ENCODE data around the gene SCNM1.

Gene SCNM1, protein sequence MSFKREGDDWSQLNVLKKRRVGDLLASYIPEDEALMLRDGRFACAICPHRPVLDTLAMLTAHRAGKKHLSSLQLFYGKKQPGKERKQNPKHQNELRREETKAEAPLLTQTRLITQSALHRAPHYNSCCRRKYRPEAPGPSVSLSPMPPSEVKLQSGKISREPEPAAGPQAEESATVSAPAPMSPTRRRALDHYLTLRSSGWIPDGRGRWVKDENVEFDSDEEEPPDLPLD

DNA sequence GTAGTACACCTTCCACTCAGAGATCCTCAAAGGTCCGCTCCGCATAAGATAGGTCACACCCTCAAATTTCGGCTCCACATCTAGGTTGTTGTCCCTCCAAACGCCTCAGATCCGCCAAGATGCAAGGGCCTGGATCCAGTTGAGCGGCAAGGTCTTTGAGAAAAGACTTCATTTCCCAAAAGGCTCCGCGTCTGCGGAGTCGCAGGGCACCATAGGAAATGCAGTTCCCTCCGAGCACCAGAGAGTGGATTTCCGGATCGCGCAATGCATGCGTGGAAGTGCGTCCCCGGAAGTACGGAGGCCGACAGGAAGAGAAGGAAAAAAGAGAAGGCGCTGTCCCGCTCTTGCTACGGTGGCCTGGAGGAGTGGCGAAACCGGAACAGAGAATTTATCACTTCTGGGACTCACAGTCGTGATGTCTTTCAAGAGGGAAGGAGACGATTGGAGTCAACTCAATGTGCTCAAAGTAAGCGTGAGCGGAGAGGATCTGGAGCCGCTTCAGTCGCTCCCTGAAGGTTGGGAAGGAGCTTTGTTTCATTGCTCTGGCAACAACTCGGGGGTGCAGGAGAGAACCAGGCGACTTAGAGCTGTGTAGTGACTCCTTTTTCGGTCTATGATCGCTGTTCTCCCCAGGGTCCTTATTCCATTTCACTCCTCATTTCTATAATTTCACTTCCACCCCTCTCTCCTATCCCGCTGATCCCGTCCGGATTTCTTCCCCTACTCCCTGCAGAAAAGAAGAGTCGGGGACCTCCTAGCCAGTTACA, at the start of gene SCNM1, which contains the start of gene LYSMD1:
TSS of gene SCNM1 (plus strand) at position 407 of the 767 bp plus-strand sequence. CDS start at position 416, 9 bp downstream.
TSS of gene LYSMD1 (minus strand) at position 165 of the 767 bp plus-strand sequence. CDS start 644 bp downstream, outside the sequence.
- peak; percentile 97 for DNase-seq

DNA sequence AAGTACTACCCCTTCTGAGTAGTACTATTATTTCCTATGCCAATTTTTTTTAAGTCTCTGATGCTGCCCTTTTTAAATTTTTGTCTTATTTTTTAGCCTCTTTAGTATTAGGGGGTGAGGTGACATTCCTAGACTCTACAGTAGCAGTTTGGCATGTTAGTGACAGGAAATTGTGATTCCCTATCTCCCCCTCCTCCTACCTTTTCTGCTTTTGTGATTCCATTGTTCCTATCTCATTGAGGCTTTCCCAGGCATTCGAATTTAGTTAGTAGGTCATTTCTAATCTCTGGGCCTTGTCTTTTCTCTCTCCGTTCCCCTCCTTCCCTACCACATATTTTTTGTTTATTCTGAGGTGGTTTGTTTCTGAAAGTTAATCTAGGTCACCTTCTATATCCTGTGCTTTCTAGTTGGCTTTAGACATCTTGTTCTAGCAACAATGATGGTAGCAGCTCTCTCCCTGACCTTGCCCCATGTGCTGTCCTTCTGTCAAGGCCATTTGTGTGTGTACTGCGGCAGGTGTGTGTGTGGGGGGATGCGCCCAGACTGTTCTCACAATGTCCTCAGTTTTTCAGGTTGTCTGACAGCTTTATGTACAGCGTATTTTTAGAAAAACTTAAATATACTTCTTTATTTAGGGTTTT, 41.1 kb upstream of the SCNM1 start:
- DNase-seq = no peak

DNA sequence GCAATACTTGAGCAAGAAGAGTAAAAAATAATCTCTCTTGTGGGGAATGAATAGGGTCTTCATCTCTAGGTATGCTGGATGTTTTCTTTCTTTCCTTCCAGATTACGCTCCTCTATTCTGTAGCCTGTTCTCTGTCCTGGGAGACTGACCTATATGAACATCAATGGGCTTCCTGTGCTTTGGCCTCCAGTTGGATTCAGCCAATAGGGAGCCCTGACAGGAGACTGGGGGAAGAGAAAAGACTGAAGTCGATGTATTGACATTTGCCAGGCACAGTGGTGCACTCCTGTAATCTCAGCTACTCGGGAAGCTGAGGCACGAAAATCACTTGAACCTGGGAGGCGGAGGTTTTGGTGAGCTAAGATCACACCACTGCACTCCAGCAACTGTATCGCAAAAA, 37.1 kb upstream of the SCNM1 start:
- DNase-seq = no peak

DNA sequence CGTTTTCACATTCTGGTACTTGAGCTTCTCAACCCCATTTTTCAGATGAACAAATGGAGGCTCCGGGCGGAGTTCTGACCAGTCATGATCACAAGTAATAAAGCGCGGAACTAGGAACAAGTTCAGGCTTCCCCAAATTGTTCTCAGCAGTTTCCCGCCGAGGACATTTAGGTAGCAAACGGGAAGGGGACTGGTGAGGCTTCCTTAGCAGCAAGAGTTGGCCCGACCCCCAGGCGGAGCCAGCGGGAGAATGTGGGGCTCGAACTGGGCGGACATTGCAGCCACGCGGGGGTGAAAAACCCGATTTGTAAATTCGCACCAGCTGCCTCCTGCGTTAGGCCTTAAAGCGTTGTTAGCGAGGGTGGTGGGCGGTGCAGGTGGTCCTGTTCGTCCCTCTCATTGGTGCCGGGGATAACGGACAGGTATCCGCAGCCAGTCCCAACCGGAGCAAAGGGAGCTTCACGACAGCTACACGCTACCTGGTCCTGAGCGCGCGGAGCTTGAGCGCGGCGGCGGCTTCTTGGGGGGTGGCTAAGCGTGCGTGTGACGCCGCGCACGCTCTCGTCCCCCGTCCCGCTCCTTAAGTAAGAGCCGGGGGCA, 34.9 kb upstream of the SCNM1 start:
- DNase-seq = peak; percentile 93

DNA sequence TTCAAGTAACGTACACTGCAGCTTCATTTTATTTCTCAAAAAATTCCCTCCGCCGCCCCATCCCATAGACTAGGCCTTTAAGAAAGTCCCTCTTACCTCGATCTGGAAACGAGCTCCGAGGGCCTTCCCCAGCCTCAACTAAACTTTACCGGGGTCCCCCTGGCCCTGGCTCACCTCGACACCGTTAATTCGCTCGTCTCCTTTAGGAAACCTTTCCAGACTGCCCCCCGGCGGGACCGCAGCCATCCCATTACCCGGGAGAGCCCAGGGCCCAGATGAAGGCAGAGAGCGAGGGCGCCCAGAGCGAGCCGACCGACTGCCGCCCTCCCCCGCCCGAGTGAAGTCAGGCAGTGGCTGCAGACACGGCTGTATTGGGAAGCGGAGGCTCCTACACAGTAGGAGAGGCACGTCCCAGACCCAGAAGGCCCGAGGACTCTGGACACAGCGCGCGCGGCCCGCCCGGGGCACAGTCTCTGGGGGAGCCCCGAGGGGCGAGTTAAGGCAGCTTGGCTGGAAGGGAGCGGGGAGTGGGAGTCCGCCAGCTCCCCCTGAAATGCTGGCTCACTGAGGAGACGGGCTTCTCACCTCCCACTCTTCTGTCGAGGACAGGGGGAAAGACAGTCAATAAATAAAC, 34.1 kb upstream of the SCNM1 start:
- no peak for DNase-seq

DNA sequence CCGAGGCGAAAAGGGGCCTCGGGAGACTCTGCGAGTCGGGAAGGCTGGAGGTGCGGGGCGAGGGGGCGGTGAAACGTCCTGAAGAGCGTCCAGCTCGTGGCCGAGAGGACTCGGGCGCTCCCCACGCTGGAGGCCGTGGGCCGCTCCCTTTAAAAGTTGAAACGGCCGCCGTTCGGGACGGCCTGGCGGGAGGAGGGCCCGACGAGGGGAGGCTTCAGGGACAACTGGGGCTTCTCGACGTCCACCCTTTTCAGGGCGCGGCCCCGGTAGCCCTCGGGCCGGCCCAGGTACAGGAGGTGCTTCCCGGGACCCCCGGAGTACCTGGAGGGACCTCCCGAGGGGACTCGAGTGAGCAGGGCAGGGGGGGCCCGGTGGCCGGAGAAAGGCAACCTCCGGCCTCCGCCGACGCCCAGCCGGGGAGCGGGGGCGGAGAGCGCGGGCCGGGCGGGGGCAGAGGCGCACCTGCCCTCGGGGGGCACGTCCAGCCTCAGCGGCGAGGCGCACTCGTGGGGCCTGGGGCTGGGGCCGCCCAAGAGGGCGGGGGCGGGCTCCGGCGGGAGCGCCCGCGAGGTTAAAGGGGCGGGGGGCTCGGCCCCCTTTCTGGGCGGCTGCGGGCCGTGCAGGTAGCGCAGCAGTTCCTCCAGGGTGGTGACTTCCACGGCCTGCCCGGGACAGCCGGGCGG, 33.5 kb upstream of the SCNM1 start:
- DNase-seq = no peak

DNA sequence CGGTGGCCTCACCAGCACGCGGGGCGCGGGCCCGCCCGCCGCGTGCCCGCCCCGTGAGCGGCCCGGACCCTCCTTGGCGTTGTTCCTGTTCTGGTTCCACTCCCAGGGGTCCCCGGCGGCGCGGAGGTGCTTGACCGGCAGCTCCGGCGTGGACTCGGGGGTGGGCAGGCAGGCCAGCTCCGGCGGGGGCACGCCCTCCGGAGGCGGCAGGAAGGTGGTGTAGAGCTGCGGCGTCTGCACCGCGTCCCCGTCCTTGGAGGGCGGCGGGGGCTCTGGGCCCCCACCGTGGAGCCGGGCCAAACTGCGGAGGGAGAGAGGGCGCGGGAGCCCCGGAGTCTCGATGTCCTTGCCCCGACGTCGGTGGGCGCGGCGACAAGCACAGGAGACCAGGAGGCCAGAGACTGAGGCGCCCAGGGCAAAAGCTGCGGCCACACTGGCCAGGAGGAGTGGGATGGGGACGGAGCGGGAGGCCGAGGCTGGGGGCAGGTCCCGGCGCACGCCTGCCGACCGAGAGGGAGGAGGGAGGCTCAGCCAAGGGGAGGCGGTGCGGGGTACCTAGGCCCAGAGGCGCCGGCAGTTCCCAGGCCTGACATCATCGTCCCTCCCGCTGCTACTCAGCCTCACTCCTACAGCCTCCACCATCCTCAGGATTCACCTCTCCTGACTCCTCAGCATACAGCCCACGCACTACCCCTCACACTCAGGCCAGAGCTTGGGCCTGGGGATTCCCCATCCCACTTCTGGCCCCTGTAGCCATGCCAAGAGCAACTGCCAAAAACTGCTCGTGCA, 32.7 kb upstream of the SCNM1 start:
- no peak for DNase-seq

DNA sequence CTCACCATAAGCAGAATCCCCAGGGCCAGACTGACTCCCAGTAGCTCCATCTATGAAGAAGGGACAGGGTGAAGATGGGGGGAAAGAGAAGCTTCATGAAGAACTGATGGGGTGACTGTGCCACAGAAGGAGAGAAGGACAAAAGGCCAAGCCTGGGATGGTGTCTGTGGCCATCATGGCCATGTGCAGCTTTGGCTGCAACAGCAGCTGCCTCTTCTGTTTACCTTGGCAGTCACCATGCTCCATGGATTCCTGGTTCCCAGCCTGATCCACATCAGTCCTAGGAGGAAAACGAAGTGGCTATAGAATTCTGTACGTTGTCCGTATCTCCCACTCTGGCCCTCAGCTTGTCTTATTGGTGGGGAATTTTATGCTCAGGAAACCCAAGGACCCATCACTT, 31.5 kb upstream of the SCNM1 start:
- peak; percentile 34 for DNase-seq

DNA sequence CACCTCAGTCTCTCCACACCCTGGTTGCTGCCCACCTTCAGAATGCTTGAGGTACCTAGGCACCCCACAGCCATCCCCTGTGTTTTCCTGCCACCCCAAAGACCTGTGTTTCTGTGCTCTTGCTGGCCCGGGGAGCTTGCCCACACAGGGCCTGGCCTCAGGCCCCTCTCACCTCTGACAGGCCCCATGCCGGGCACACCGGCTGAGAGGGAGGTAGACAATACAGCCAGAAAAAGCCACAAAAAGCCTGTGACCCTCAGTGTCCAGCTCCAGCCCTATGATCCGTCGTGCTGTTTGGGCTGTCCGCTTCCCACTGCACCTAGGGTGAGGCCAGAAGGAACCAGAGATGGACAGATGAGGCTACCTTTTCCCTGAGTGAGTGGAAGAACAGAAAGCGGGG, 31.0 kb upstream of the SCNM1 start:
- DNase-seq = no peak

DNA sequence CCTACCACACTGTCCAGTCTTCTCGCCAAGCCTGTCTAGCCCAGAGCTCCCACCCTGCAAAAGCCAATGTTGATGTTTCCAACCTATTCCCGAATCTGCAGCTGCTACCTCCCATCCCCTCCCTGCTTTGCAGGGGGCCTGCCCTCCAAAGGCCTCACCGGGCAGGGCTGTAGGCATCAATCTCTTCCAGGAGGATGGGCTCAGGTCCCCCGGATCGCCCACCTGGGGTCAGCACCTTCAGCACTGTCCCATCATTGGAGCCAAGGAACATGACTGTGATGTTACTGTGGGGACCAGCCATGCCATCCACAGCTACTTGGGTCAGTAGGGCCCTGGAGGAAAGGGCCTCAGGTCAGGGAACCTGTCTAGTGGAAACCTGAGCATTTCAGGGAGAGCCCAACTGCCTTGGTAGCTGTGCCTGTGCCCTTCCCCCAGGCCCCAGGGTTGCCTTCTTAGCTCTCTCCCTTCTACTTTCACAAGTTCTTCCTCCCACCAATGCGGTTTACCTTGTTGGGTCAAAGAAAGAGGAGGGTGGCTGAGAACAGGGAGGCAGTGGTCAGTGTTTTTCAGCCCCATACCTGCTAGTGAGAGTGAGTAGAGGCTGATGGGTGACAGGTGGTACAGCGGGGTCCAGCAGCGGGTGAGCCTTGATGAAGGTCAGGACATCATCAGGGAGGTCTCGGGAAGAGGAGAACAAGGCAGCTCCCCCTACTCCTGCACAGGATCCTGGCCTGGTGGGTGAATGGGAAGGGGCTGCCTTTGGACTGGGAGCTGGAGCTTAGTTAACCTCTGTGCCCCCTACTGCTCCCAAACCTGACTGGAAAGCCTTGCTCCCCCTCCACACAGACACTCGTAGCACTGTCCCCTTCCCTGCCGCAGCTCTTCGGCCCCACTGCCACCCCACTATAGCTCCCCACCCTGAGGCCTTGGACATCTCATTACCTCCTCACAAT, 30.2 kb upstream of the SCNM1 start:
- no peak for DNase-seq

DNA sequence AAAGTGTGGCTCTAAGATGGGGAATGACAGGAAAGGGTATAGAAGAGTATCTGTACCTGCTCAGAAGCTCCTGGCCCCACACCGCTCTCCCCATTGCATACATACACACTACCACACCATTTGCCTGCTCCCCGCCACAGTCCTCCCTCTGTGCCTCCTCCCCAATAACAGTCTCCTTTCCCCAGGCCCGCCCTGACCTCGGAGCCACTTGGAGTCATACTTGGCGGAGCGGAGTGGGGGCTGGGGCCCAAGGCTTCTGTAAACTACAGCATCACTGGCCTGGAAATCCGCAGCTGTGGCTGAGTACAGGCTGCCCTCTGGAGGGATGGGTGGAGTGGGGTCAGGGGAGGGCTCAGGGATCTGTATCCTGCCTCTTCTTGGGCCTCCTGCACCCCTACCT, 28.2 kb upstream of the SCNM1 start:
- DNase-seq = no peak

DNA sequence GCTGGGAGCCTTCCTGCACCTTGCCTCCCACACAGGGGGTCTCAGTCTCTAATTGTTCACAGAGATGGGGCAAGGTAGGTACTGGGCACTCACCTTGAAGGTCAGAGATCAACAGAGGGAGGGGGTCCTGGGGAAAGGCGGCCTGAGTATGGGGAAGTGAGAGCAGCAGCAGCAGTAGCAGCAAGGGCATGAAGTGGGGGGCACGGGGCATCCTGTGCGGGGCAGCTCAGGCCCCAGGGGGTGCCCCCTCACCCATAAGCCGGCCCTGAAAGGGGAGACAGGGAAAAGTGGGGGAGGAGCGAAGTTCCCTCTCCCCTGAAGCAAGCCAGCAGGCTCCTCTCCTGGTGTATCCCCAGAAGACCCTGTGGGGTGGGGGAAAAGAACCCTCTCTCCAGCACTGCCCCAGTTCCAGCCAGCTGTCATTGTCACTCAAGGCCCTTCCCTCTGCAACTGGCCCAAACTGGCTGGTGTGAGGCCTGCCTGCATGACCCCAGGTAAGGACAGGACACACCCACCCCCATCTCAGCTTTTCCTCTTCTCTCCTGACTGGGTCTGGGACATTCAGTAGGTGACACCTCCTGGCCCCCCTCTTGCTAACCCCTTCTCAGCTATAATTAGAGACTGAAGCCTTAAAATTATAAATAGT, 23.4 kb upstream of the SCNM1 start:
- DNase-seq = peak; percentile 30

DNA sequence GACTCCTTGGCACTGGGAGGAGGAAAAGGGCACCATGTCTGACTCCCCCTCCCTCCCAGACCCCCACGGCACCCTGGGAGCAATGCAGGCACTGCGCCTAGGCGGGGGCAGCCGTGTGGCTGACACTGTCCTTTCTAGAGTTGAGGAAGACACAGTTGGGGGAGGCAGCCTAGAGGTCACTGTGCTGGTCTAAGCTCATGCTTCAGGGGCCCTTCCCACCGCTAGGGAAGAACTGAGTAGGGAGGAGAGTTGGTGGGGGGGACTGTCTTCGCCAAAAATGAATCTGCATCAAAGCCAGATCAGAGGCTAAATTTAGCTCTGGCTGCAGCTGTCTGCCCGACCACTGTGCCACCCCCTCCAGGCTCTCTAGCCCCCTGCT, 22.9 kb upstream of the SCNM1 start:
- no peak for DNase-seq

DNA sequence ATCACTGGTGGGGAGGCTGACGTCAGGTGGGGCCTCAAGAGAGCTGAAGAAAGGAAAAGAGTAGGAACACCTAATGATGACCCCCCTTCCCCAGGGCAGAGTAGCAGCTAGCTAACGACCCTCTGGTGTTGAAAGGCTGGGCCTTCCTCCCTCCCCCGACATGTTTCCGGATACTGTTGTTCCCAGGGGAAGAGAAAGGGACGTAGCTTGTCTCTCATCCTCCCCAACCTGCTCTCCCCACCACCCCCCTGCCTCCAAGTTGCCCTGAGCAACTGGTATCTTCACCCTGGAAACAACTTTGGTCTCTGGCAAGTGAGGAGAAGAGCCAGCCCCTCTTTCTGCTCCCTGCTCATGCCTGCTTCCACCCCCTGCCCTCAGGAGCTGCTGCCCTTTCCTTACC, 22.0 kb upstream of the SCNM1 start:
- no peak for DNase-seq

DNA sequence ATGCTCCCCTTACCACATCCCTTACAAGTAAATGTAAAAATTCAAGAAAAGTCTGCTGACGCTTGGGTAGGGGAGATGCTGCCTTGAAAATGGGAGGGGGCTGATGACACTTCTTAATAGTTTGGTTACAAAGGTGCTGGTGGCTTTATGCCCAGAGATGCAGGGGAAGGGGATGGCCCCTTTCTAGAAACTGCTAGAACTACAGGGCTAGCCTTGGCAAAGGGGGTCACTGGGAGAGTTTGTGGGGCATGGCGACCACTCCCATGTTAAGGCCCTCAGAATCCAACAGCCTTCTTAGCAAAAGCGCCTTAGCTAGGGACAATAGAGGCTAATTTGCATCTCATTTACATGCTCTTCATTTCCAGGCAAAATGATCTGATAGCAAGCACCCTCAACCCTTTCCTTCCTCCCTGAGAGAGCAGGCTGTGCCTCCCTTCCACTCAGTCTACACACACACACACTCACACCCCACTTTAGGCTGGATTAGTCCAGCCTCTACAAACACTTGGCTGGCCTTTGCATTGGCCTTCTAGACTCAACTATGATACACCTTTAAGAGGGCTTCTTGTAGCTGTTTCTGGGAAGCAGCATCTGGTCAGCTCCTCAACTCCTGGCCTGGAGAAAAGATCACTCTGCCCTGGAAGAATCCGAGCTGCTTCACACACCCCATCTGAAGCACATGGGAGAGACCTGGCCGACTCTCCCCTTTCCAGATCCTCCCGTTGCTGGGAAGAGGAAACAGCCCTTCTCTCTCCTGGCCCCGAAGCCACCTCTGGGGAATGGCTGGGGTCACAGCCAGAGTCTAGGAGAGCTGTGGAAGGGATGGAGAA, 21.3 kb upstream of the SCNM1 start:
- peak; percentile 12 for DNase-seq

DNA sequence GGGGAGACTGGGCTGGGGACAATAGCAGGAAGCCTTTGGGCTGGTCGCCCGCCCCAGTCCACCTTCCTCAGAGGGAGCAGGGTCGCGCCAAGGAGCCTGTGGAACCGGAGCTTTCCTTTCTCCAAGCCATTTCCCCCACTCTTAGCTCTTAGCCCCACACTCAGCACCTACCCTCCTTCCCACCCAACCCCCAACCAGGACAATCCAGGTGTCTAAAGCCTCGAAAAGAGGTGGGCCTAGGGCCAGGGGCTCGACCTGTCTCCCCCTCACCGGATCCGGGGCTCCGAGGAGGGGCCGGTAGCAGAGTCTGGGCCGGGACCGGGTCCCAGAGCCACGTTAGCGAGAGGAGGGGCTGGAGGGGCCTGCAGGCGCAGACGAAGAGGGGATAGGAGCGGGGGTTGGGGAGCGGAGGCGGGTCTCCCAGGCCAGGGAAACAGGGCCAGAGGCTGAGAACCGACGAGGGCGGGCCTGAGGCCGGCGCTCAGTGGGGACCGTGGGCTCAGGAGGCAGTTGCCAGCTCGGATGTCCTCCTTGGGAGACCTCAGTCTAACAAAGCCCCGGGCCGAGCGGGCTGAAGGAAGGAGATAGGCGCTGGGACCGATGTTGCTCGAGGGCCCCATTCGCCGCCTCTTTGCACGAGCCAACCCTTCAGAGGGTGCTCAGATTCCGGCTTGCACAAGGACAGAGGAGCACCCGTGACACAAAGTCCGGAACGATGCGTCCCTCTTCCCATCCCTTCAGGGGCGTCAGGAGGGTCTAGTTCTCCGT, 20.5 kb upstream of the SCNM1 start:
- peak; percentile 9 for DNase-seq

DNA sequence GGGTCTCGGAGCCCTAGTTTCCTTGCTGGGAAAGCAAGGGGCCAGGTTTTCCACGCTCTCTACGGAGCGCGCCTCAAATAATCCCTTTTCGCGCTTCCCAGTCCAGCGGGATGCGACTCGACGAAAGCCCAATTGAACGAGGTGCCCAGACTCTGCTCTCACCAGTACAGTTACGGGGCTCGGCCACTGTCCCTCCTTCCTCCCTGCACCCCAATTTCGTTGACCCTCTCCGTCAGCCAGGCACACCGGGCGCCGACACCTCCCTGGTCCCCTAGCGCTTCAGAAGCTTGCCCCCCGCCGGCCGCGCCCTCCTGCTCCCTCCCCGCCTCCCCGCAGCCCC, 19.9 kb upstream of the SCNM1 start:
- DNase-seq = no peak

DNA sequence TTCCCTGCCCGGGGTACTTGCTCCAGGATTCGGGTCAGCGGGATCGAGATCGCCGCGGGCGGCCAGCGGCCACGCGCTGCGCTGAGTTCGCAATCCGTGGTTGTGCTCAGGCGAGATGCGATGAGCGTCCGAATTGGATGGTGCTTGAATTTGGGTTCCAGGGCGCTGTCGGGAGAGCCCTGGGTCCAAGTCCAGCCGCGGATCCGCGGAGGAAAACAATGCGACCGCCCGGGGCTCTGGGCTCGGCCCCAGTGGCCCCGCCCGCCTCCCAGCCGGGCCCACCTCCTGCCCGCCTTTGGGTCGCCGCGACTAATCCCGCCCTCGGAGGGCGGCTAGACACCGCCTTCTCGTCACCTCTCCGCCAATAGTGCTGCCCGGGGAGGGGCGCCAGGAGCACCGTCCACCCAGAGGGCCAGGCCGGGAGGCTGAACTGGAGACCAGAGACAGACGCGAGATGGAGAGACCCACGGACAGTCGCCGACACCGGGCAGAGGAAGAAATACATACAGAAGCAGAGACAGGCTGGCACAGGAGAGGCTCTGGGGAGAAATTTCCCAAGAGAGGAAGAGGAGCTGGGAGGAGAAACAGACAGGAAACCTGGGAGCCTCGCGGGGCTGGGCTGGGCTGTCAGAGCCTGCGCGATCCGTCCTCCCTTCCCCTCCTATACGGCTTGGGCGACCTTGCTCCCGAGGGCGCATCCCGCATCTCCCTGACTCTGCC, 19.4 kb upstream of the SCNM1 start, which contains the start of gene SEMA6C:
TSS of gene SEMA6C (minus strand) at position 220 of the 720 bp plus-strand sequence. CDS start 4,010 bp downstream, outside the sequence.
- peak; percentile 82 for DNase-seq
